Heart left ventricle (tissue), 16 donors: ENCODE measurements around the gene TSPAN32. TPM values are rescaled to one million over a fixed set of nuclear protein-coding genes. Genes with fewer than 3 reads are reported as not detected.

Experiments used
- ATAC-seq, 4 donors: fragments of 200-7000 bp; cut with Tn5 transposase; one replicate each; pipeline ENCODE4 v1.9.1; 2020 to 2022; ENCODE audit warnings: moderate library complexity in 4 of 4, mild to moderate bottlenecking in 3 of 4, moderate number of reproducible peaks in 1 of 4
- DNase-seq, 5 donors: peaks; one replicate each; pipeline ENCODE4 v3.0.0-alpha.2; 2020
- H3K27ac ChIP-seq, 12 donors: fragments of 200-600 bp; sonication (generic) in 4 of 12; one replicate each; pipeline versions ENCODE4 v1.5.0 to v1.8.0; 2016 to 2022; ENCODE audit warnings: mild to moderate bottlenecking in 2 of 12
- H3K27me3 ChIP-seq, 9 donors: fragments of 200-600 bp; sonication (generic) in 2 of 9; one replicate each; pipeline versions ENCODE4 v1.5.1 to v1.8.0; 2016 to 2022; ENCODE audit warnings: mild to moderate bottlenecking in 3 of 9
- H3K36me3 ChIP-seq, 9 donors: fragments of 200-600 bp; sonication (generic) in 2 of 9; one replicate each; pipeline versions ENCODE4 v1.5.0 to v1.8.0; 2018 to 2022; ENCODE audit warnings: mild to moderate bottlenecking in 2 of 9
- H3K4me1 ChIP-seq, 12 donors: fragments of 200-600 bp; sonication (generic) in 4 of 12; one replicate each; pipeline versions ENCODE4 v1.5.0 to v1.8.0; 2016 to 2022; ENCODE audit warnings: mild to moderate bottlenecking in 3 of 12
- H3K4me3 ChIP-seq, 12 donors: fragments of 200-600 bp; sonication (generic) in 4 of 12; one replicate each; pipeline versions ENCODE4 v1.5.0 to v1.8.0; 2017 to 2022; ENCODE audit warnings: mild to moderate bottlenecking in 9 of 12, moderate library complexity in 4 of 12
- H3K9me3 ChIP-seq, 12 donors: fragments of 200-600 bp; sonication (generic) in 4 of 12; one replicate each; pipeline versions ENCODE4 v1.5.0 to v1.8.0; 2016 to 2022; ENCODE audit warnings: mild to moderate bottlenecking in 1 of 12
- CTCF ChIP-seq, 12 donors: fragments of 200-600 bp; sonication (generic) in 4 of 12; IDR thresholded peaks; one replicate each; pipeline versions ENCODE4 v1.5.0 to v1.8.0; 2018 to 2022; ENCODE audit warnings: antibody characterized with exemption in 12 of 12, mild to moderate bottlenecking in 5 of 12
- POLR2A ChIP-seq, 2 donors: fragments of 450-650 bp; IDR thresholded peaks; one replicate each; pipeline ENCODE4 v1.6.1; 2017; ENCODE audit warnings: antibody characterized with exemption in 2 of 2, mild to moderate bottlenecking in 2 of 2, moderate library complexity in 2 of 2
- WGBS, 4 donors: extraction: QIAGEN DNeasy Blood & Tissue Kit in 2 of 4; methylation state at CpG; one replicate each; pipeline versions ENCODE4 v1.1.5 to v1.1.7; 2013 to 2018; 5-methylcytosine and 5-hydroxymethylcytosine counted together
- intact Hi-C, 10 donors: fragments of 100-400 bp; cut with DNase I; formaldehyde crosslinking; loops; one replicate each; pipeline versions ENCODE4 v1.11.1 to v1.14.2; 2022
- polyA plus RNA-seq, 2 donors: library from polyadenylated mRNA; stranded (reverse); fragments of 200-250 nt; gene quantifications; one replicate each; pipeline ENCODE4 v1.2.3, GENCODE V29; 2013
- total RNA-seq, 9 donors: library from RNA; depleted of rRNA in 2 of 9; stranded (reverse); fragments of >200 nt in 2 of 9; fragmentation: NEBNext Ultra II Directional in 3 of 9; extraction: Animal tissue kit (Norgen Biotek cat#: 25700) in 3 of 9; gene quantifications; one replicate each; pipeline versions ENCODE4 v1.1.0 to v1.2.4, GENCODE V29; 2016 to 2023
- donor health status: ischemic (EF 13 %, LVEDD 7.1; RV severe dilation, severe dysfunction).
- donor health status: healthy with polysubstance abuse.
- donor health status: DM: no; HTN: yes; CAD: no.
- donor health status: DM: no; HTN: no; CAD: no.
- donor health status: ischemic (EF 25% LVEDD 6.9; RV normal size, moderate dysfunction).
- donor health status: ischemic (EF 25% LVEDD 5.7; RV mildly dilated, moderate dysfunction).
- donor health status: healthy.
- donor health status: DM: yes; HTN: yes; CAD: no.
- donor health status: ischemic (EF 35%, LVEDD 5.7; RV mildly dilated, moderate dysfunction).
- donor health status: nonischemic (EF 11% LVEDD 7.7; RV severe dilation, severe dysfunction).
- donor health status: DM: yes; HTN: yes; CAD: no.
- donor health status: PGD.
- donor health status: ischemic (EF 29% LVEDD 5.4; RV normal size, mild dysfunction).
- donor health status: nonischemic (EF 23%, LVEDD 6.1; RV moderate dilation, normal function).

Gene TSPAN32
- total and polyA plus RNA-seq, 11 donors = 3.5 to 29.5 (median 18.0) TPM

GRCh38 chr11:2270322-2271076 is 31.3 kb upstream of the TSPAN32 start, which contains the start of gene ASCL2:
TSS of gene ASCL2 (minus strand) at chr11:2270588. CDS start at chr11:2270332, 256 bp downstream.
- DNase-seq (no peak), ATAC-seq (no peak)
- Histone ChIP-seq H3K9me3 (no peaks in the 10 kb centered on the region), H3K36me3 (no peaks in the 10 kb centered on the region), H3K27me3 (peaks cover 34 to 58% (median 46%) of the 10 kb centered on the region in 9 donors), H3K4me1 (peaks cover 0 to 41% (median 12%) of the 10 kb centered on the region in 12 donors), H3K4me3 (peak within 1 kb of the TSS; percentile 16 to 59 (median 43)), H3K27ac (peak within 1 kb of the TSS in 2 of 12 donors; percentile 17 to 89)
- intact Hi-C loops = no loop called here
- TF ChIP-seq POLR2A (IDR thresholded peaks at IDR 0.05) (no peak), CTCF (IDR thresholded peaks at IDR 0.05) (no peak)
- WGBS, 4 donors = 2 to 5% (median 3%) methylated on average over 35 to 89 of the region's 89 CpGs

DNA sequence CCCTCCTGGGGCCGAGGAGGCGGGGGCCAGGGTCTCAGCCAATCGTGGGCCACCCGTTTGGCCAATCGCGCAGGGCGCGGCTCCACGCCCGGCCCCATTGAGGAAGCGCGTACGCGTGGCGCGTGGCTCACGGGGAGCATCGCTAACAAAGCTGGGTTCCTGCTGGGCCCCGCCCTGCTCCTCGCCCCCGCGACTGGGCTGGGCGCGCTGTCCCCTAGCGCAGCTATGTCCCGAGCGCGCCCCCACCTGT is 30.8 kb upstream of the TSPAN32 start:
- Histone ChIP-seq H3K27me3 (peaks cover 34 to 58% (median 46%) of the 10 kb centered on the region in 9 donors), H3K9me3 (no peaks in the 10 kb centered on the region), H3K27ac (no peak overlapping the region), H3K36me3 (no peaks in the 10 kb centered on the region), H3K4me1 (peaks cover 0 to 36% (median 12%) of the 10 kb centered on the region in 12 donors), H3K4me3 (peak overlapping the region in 5 of 12 donors; percentile 4 to 59 (median 47))
- intact Hi-C loops = no loop called here
- DNase-seq (peak in 2 of 5 donors; percentile 63 to 79), ATAC-seq (peak in 3 of 4 donors; percentile 47 to 62 (median 61))
- no peak for TF ChIP-seq POLR2A (IDR thresholded peaks at IDR 0.05)
- TF ChIP-seq CTCF (IDR thresholded peaks at IDR 0.05) = no peak
- WGBS, 4 donors = 0 to 4% (median 3%) methylated on average over 1 to 28 of the region's 28 CpGs

DNA sequence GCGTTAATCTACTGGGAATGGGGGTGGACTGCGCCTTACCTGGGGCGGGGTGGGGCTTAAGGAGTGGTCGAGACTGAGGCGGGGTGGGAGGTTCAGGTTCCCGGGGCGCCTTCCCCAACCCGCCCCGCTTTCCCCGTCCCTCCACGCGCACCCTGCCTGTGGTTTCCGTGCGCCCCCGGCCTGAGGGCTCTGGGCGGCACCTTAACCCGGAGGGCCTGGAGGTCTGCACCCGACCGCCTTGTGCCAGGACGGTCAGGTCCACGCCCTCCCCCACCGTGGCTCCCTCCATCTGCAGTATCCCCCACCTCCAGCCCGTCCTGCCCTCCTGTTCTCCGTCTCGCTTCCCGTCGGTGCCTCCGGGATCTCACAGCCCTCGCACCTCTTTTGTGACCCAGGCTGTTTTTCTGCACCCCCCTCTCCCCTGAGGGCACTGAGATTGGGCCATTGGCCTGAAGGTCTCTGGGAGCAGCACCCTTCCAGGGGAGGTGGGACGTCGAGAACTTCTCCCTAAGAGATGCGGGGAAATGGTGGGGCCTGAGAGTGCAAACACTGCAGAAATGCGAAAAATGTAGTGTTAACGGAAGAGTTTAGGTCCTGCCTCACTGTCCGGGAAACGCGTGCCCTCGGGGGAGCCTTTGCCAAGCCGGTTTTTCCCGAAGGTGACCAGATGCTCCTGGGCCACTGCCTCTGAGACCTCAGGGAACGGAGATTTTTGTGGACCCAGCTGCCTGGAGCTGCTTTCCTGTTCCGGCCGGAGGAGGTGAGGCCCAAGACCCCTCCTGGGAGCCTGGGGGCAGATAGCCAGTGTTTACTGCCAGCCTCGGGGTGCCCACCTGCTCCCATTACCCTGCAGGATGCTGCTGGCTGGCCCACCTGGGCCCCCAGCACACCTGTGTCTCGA is 30.2 kb upstream of the TSPAN32 start:
- H3K27ac ChIP-seq = no peak overlapping the region
- peaks cover 34 to 58% (median 46%) of the 10 kb centered on the region in 9 donors for H3K27me3 ChIP-seq
- intact Hi-C loops = no loop called here
- 21 to 39% (median 29%) methylated on average over 28 to 45 of the region's 45 CpGs for WGBS, 4 donors
- peak overlapping the region in 2 of 12 donors; percentile 4 to 59 for H3K4me3 ChIP-seq
- ATAC-seq (no peak), DNase-seq (no peak)
- H3K9me3 ChIP-seq = no peaks in the 10 kb centered on the region
- H3K36me3 ChIP-seq = no peaks in the 10 kb centered on the region
- H3K4me1 ChIP-seq = peaks cover 0 to 31% (median 12%) of the 10 kb centered on the region in 12 donors
- no peak for TF ChIP-seq CTCF (IDR thresholded peaks at IDR 0.05)
